Prostate gland (tissue), 2 donors: ENCODE results near the gene ADAMTSL5. TPM values are rescaled to one million over a fixed set of nuclear protein-coding genes. Genes with fewer than 3 reads are reported as not detected.

ENCODE experiments used
- DNase-seq: peaks from one replicate; pipeline ENCODE4 v3.0.0-alpha.2; 2019; ENCODE audit warnings: low spot score
- H3K27ac ChIP-seq, 2 donors: fragments of 200-600 bp; sonication (generic); 2 replicates each; pipeline ENCODE4 v1.5.1; 2017 to 2019
- H3K27me3 ChIP-seq: fragments of 200-600 bp; sonication (generic); replicated peaks from 2 replicates; pipeline ENCODE4 v1.5.1; 2019; ENCODE audit not compliant: insufficient read depth
- H3K36me3 ChIP-seq, 2 donors: fragments of 200-600 bp; sonication (generic); 1 replicate in 1 of 2; 2 replicates in 1 of 2; pipeline versions ENCODE4 v1.5.1 to v1.8.1; 2017 to 2019
- H3K4me1 ChIP-seq: fragments of 200-600 bp; sonication (generic); replicated peaks from 2 replicates; pipeline ENCODE4 v1.5.1; 2019
- H3K4me3 ChIP-seq, 2 donors: fragments of 200-600 bp; sonication (generic); 2 replicates each; pipeline ENCODE4 v1.5.1; 2017 to 2019
- H3K9me3 ChIP-seq: fragments of 200-600 bp; sonication (generic); 2 replicates; pipeline ENCODE4 v1.5.1; 2017
- POLR2A ChIP-seq: fragments of 450-650 bp; IDR thresholded peaks from one replicate; pipeline ENCODE4 v1.6.1; 2016; ENCODE audit warnings: antibody characterized with exemption, mild to moderate bottlenecking
- POLR2AphosphoS5 ChIP-seq: sonication (generic); formaldehyde crosslinking; IDR thresholded peaks from one replicate; pipeline ENCODE4 v1.6.1; 2017; ENCODE audit warnings: antibody characterized with exemption
- WGBS: methylation state at CpG from one replicate; pipeline ENCODE4 v1.1.5; 2018; 5-methylcytosine and 5-hydroxymethylcytosine counted together
- intact Hi-C: fragments of 100-400 bp; cut with DNase I; formaldehyde crosslinking; loops from one replicate; pipeline ENCODE4 v1.14.2; 2022
- total RNA-seq, 2 donors: library from RNA; depleted of rRNA; stranded (reverse); fragments of >200 nt; gene quantifications; one replicate each; pipeline ENCODE4 v1.1.0, GENCODE V29; 2016
- TF ChIP-seq, protein P1 (sequence below), 4 experiments: fragments of 200-600 bp in 2 of 4; fragments of 450-650 bp in 2 of 4; sonication (generic) in 2 of 4; IDR thresholded peaks; 1 replicate in 3 of 4; 2 replicates in 1 of 4; pipeline ENCODE4 v1.5.1; 2016 to 2019; ENCODE audit warnings: antibody characterized with exemption in 4 of 4, mild to moderate bottlenecking in 2 of 4, moderate library complexity in 2 of 4

Gene ADAMTSL5
- total RNA-seq, 2 donors from 2014 or later = 0.82 to 14.5 TPM

DNA sequence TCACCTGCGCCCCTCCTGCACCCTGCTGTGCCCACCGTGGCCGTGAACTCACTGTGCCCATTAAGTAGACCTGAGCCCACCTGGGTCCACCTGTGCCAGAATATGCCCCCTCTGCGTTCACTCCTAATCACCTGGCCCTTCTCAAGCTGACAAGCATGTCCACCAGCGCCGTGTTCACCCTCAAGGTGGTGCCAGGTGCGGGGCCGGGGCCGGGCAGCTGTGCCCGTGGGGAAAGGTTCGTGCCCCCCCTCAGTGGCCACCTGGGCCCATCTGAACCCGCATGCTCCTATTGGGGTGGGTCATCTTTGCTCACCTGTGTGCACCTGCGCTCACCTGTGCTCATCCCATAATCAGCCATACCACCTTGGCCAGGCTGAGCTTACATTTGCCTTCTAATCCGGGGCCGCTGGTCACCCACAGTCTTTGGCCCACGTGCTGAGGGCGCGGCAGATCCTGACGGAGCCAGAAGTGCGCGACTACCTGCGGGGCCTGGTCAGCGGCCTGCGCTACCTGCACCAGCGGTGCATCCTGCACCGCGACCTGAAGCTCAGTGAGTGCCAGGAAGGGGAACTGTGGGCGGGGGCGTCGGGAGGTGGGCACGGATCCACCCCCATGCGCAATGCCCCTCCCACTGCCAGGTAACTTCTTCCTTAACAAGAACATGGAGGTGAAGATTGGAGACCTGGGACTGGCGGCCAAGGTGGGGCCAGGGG lies 13.4 kb upstream of the ADAMTSL5 start:
- no peaks in the 10 kb centered on the region for H3K36me3 ChIP-seq
- intact Hi-C loops = no loop called here
- no peak overlapping the region for H3K4me3 ChIP-seq
- TF ChIP-seq POLR2A = no peak
- TF ChIP-seq, protein P1, sequence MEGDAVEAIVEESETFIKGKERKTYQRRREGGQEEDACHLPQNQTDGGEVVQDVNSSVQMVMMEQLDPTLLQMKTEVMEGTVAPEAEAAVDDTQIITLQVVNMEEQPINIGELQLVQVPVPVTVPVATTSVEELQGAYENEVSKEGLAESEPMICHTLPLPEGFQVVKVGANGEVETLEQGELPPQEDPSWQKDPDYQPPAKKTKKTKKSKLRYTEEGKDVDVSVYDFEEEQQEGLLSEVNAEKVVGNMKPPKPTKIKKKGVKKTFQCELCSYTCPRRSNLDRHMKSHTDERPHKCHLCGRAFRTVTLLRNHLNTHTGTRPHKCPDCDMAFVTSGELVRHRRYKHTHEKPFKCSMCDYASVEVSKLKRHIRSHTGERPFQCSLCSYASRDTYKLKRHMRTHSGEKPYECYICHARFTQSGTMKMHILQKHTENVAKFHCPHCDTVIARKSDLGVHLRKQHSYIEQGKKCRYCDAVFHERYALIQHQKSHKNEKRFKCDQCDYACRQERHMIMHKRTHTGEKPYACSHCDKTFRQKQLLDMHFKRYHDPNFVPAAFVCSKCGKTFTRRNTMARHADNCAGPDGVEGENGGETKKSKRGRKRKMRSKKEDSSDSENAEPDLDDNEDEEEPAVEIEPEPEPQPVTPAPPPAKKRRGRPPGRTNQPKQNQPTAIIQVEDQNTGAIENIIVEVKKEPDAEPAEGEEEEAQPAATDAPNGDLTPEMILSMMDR (IDR thresholded peaks at IDR 0.05) = no peak
- no peak for TF ChIP-seq POLR2AphosphoS5
- 88% methylated on average over 27 of the region's 33 CpGs for WGBS
- H3K9me3 ChIP-seq = no peaks in the 10 kb centered on the region
- no peak for DNase-seq
- no peaks in the 10 kb centered on the region for H3K4me1 ChIP-seq
- H3K27ac ChIP-seq = no peak overlapping the region
- peaks cover 10% of the 10 kb centered on the region for H3K27me3 ChIP-seq

DNA sequence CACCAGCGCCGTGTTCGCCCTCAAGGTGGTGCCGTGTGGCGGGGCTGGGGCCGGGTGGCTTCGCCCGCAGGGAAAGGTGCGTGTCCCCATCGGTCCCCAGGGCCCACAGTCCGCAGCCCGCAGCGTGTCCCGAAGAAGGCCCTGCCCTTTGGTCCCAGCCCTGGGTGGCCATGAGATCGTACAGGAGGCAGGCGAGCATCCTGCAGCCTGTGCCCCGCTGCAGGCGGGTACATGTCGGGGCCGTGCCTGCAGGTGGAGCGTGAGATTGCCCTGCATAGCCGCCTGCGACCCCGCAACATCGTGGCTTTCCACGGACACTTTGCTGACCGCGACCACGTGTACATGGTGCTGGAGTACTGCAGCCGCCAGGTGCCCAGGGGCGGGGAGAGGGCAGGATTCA lies 12.5 kb upstream of the ADAMTSL5 start:
- Histone ChIP-seq H3K9me3 (no peaks in the 10 kb centered on the region), H3K4me3 (no peak overlapping the region), H3K27ac (no peak overlapping the region), H3K36me3 (no peaks in the 10 kb centered on the region), H3K27me3 (peaks cover 10% of the 10 kb centered on the region), H3K4me1 (no peaks in the 10 kb centered on the region)
- 58% methylated on average over 27 of the region's 31 CpGs for WGBS
- intact Hi-C loops = no loop called here
- no peak for TF ChIP-seq POLR2A
- TF ChIP-seq POLR2AphosphoS5 = no peak
- TF ChIP-seq, protein P1 (IDR thresholded peaks at IDR 0.05) = no peak
- DNase-seq = no peak

DNA sequence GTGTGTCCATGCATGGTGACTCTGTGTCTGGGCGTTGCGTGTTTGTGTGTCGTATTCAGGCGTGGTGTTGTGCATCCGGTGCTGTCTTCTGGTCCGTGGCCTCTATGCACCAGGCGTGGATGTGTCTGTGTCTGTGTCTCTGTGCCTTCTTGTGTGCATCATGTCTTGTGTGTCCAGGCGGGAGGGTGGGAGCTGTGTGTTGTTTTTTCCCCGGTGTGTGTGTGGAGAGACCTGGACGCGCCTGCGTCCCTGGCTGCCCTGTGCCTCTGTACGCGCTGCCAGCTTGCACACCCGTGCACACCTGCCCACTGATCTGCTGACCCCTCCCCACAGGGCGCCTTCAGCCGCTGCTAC lies 12.1 kb upstream of the ADAMTSL5 start:
- TF ChIP-seq, protein P1 (IDR thresholded peaks at IDR 0.05) = no peak
- no peak for DNase-seq
- intact Hi-C loops = no loop called here
- Histone ChIP-seq H3K27me3 (peaks cover 10% of the 10 kb centered on the region), H3K9me3 (no peaks in the 10 kb centered on the region), H3K36me3 (no peaks in the 10 kb centered on the region), H3K4me1 (no peaks in the 10 kb centered on the region), H3K4me3 (no peak overlapping the region), H3K27ac (no peak overlapping the region)
- 68% methylated on average over 17 of the region's 17 CpGs for WGBS

DNA sequence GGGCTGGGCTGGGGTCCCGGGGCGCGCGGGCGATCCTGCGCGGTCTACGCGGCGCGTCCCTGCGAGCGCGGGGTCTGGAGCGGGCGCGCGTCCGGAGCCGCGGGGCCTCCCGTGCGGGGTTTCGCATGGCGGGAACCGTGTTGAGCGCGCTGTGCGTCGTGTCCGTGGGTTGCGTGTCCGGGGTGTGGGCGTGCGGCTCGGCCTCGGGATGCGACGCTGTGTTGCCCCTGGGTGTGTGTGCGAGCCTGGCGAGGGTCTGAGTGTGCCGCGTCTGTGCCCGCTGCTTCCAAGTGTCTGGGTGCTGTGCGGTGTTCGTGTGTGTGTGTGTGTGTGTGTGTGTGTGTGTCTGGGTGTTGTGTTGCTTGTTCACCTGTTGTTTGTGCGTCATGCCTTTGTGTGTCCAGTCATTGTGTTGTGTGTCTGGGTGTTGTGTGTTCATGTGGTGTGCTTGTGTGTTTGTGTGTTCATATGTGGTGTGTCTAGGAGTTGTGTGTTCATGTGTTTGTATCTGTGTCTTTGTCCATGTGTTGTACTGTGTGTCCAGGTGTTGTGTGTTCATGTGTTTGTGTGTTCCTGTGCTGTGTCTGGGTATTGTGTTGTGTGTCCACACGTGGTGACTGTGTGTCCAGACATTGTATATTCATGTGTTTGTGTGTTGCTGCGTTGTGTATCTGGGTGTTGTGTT lies 11.6 kb upstream of the ADAMTSL5 start:
- no peaks in the 10 kb centered on the region for H3K9me3 ChIP-seq
- TF ChIP-seq POLR2A (no peak), POLR2AphosphoS5 (no peak)
- TF ChIP-seq, protein P1 (IDR thresholded peaks at IDR 0.05) = no peak
- intact Hi-C loops = no loop called here
- no peak overlapping the region for H3K27ac ChIP-seq
- H3K4me3 ChIP-seq = peak overlapping the region; percentile 16 to 27
- WGBS = 24% methylated on average over 16 of the region's 49 CpGs
- no peak for DNase-seq
- no peaks in the 10 kb centered on the region for H3K4me1 ChIP-seq
- H3K27me3 ChIP-seq = peaks cover 10% of the 10 kb centered on the region
- no peaks in the 10 kb centered on the region for H3K36me3 ChIP-seq
